Measurements from ENCODE around the gene GDF2.

DNA sequence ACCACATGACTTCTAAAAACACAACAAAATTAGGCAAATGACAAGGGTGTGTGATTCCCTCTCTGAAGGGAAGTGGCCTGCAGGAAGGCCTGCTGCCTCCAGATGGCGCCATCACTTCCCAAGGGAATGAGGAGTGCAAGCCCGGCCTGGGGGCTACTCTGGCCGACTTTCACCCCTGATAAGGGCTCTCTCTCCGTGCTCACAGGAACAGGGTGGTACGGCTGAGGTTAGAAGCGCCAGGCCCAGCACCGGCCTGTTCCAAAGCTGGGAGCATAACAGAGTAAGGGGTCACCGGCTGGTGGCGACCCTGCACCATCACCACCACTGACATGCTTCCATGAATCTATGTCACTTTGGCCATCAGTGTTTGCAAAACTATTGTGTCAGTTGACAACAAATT, 39.0 kb downstream of the GDF2 start:
- TF ChIP-seq CTCF (IDR thresholded peaks at IDR 0.05; ENCODE audit: poor library complexity): peak; percentile 61
- no peak for TF ChIP-seq EZH2 (IDR thresholded peaks at IDR 0.05; ENCODE audit: borderline replicate concordance)
- TF ChIP-seq EZH2phosphoT487 (IDR thresholded peaks at IDR 0.05; ENCODE audit: low read depth, severe bottlenecking, unreplicated experiment): no peak
